ENCODE results near the gene HDAC7. TPM values are rescaled to one million over a fixed set of nuclear protein-coding genes. Genes with fewer than 3 reads are reported as not detected.
"Not testable (repeated sequence)": the region's sequence is repeated elsewhere in the genome, so short reads cannot be mapped to it uniquely, and the experiment has no call there.

HDAC7 gene
- total and polyA plus RNA-seq, 5 donors from 2014 or later: 14.0 to 163 (median 15.4) TPM

DNA sequence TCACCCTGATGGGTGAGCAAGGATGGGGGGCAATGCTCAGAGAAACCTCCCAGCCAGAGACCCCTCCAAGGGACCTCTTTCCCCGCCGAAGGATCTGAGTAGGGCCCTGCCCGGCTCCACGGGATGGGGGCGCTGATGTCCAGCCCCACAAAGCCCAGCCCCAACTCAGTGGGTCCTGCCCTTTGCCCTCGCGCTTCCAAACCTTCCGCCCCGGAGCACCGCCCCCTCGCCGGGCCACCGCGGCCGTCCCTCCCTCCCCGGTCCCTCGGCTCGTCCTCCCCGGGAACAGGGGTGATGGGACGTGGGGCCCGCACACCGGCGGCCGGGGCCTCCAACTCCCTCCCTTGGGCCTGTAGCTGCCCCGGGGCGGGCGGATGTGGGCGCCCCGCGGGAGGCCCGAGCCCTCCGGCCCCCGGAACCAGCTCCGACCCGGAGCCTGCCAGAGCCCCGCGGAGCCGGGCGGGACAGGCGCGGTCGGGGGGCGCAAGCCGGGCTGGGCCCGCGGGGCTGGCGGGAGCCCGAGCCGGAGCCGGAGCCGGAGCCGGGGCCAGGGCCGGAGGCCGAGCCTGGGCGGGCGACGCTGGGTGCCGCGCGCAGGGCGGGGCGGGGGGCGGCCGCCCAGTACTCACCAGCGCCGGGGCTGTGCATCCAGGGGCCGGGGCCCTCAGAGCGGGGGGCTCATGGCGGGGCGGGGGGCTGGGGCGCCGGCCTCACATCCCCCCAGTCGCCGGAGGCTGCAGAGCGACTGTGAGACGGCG lies 386 bp downstream of the HDAC7 start:
- H3K27me3 Mint-ChIP-seq: no peaks in the 10 kb centered on the region
- ATAC-seq (ENCODE audit: low read depth in 2 of 2): peak in 1 of 2 donors; percentile 6
- peak overlapping the region; percentile 93 to 99 (median 96) for H3K4me3 Mint-ChIP-seq
- H3K36me3 ChIP-seq (ENCODE audit: control insufficient read depth, insufficient read depth, low read length): peaks cover 4% of the 10 kb centered on the region
- H3K4me3 ChIP-seq (ENCODE audit: low read depth, low read length): peak overlapping the region; percentile 81
- H3K9me3 ChIP-seq (ENCODE audit: control insufficient read depth in 2 of 2, low read length in 2 of 2): no peaks in the 10 kb centered on the region
- no peaks in the 10 kb centered on the region for H3K9me3 Mint-ChIP-seq
- H3K27ac ChIP-seq (ENCODE audit: insufficient read depth, low read length, poor library complexity, severe bottlenecking): peak overlapping the region; percentile 97
- H3K36me3 Mint-ChIP-seq: no peaks in the 10 kb centered on the region
- peaks cover 12 to 85% (median 60%) of the 10 kb centered on the region in 4 donors for H3K4me1 Mint-ChIP-seq
- no peaks in the 10 kb centered on the region for H3K27me3 ChIP-seq (ENCODE audit: control insufficient read depth, insufficient read depth, low read length)
- H3K27ac Mint-ChIP-seq: peak overlapping the region; percentile 95 to 99 (median 97)
- H3K4me1 ChIP-seq (ENCODE audit: control insufficient read depth, insufficient read depth, low read length, poor library complexity, severe bottlenecking): peaks cover 69% of the 10 kb centered on the region
- peak in 1 of 3 donors; percentile 39 for DNase-seq

DNA sequence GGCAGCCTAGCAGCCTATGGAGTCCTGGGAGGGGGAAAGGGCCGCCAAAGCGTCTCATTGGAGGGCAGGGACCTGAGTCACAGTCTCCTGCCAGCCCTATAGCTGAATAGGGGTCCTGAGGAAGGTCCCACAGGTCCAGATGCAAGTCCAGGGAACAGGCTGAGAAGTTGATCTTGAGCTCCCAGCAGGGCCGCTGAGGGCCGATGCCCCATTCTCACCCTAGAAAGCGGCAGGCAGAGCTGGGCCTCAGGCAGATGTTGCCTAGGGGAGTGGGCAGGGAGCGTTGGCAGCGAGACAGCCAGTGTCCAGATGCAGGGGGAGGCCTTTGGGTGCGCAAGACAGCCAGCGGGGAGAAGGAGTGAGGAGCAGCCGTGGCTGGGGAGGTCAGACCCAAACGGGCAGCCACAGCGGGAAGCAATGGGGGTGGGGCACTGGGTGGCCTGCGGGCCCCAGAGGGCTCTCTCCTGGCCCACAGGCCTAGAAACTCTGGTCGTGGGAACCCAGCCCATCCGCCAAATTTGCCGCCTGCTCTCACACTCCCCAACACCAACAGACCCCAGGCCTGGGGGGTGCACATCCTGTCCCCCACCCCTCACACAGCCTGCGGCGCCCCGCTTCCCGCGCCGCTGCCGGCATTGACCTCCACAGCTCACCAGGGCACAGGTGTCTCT lies 1.1 kb downstream of the HDAC7 start:
- peak in 2 of 3 donors; percentile 46 to 65 for DNase-seq
- H3K36me3 Mint-ChIP-seq: no peaks in the 10 kb centered on the region
- H3K27me3 Mint-ChIP-seq: no peaks in the 10 kb centered on the region

DNA sequence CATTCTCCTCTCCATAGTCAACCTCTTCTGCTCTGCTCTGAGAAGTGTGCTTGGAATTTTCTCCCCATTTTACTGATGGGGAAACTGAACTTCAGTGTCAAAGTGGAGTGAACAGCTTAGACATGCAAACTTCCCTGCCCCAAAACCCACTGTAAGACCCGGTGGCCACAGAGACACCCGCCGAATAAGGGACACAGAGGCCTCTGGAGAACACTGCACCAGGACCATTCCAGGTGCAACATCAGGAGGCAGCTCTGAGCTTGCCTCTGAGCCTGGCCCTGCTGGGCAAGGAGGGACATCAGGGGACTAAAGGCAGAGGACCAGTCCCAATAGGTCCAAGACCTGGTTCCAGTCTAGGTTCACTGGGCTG lies 1.7 kb downstream of the HDAC7 start:
- H3K36me3 Mint-ChIP-seq: no peaks in the 10 kb centered on the region
- H3K27me3 ChIP-seq (ENCODE audit: control insufficient read depth, insufficient read depth, low read length): no peaks in the 10 kb centered on the region
- no peaks in the 10 kb centered on the region for H3K9me3 Mint-ChIP-seq
- peak overlapping the region; percentile 81 for H3K4me3 ChIP-seq (ENCODE audit: low read depth, low read length)
- DNase-seq (no peak), ATAC-seq (ENCODE audit: low read depth in 2 of 2) (no peak)
- H3K27ac Mint-ChIP-seq: peak overlapping the region; percentile 95 to 99 (median 97)
- H3K36me3 ChIP-seq (ENCODE audit: control insufficient read depth, insufficient read depth, low read length): peaks cover 4% of the 10 kb centered on the region
- H3K9me3 ChIP-seq (ENCODE audit: control insufficient read depth in 2 of 2, low read length in 2 of 2): no peaks in the 10 kb centered on the region
- peak overlapping the region; percentile 97 for H3K27ac ChIP-seq (ENCODE audit: insufficient read depth, low read length, poor library complexity, severe bottlenecking)
- no peaks in the 10 kb centered on the region for H3K27me3 Mint-ChIP-seq
- H3K4me1 ChIP-seq (ENCODE audit: control insufficient read depth, insufficient read depth, low read length, poor library complexity, severe bottlenecking): peaks cover 74% of the 10 kb centered on the region
- H3K4me3 Mint-ChIP-seq: peak overlapping the region; percentile 89 to 99 (median 96)
- peaks cover 5 to 85% (median 58%) of the 10 kb centered on the region in 4 donors for H3K4me1 Mint-ChIP-seq

More for the DNA sequence above, 1.1 kb downstream of the HDAC7 start:
- Histone ChIP-seq H3K27me3 (ENCODE audit: control insufficient read depth, insufficient read depth, low read length) (no peaks in the 10 kb centered on the region), H3K27ac (ENCODE audit: insufficient read depth, low read length, poor library complexity, severe bottlenecking) (peak overlapping the region; percentile 97), H3K9me3 (ENCODE audit: control insufficient read depth in 2 of 2, low read length in 2 of 2) (no peaks in the 10 kb centered on the region), H3K36me3 (ENCODE audit: control insufficient read depth, insufficient read depth, low read length) (peaks cover 4% of the 10 kb centered on the region), H3K4me1 (ENCODE audit: control insufficient read depth, insufficient read depth, low read length, poor library complexity, severe bottlenecking) (peaks cover 69% of the 10 kb centered on the region), H3K4me3 (ENCODE audit: low read depth, low read length) (peak overlapping the region; percentile 81)
- H3K27ac Mint-ChIP-seq: peak overlapping the region; percentile 95 to 99 (median 97)
- peak; percentile 11 to 13 for ATAC-seq (ENCODE audit: low read depth in 2 of 2)
- H3K4me3 Mint-ChIP-seq: peak overlapping the region; percentile 89 to 99 (median 96)
- H3K4me1 Mint-ChIP-seq: peaks cover 5 to 85% (median 59%) of the 10 kb centered on the region in 4 donors
- no peaks in the 10 kb centered on the region for H3K9me3 Mint-ChIP-seq

- Mint-ChIP-seq H3K4me1 (peaks cover under 1 to 85% (median 56%) of the 10 kb centered on the region in 4 donors), H3K4me3 (peak overlapping the region; percentile 89 to 99 (median 96)), H3K36me3 (no peaks in the 10 kb centered on the region), H3K27me3 (no peaks in the 10 kb centered on the region), H3K27ac (peak overlapping the region; percentile 95 to 99 (median 97)), H3K9me3 (no peaks in the 10 kb centered on the region)
- Histone ChIP-seq H3K9me3 (ENCODE audit: control insufficient read depth in 2 of 2, low read length in 2 of 2) (no peaks in the 10 kb centered on the region), H3K36me3 (ENCODE audit: control insufficient read depth, insufficient read depth, low read length) (peaks cover 4% of the 10 kb centered on the region), H3K4me3 (ENCODE audit: low read depth, low read length) (peak overlapping the region; percentile 81), H3K4me1 (ENCODE audit: control insufficient read depth, insufficient read depth, low read length, poor library complexity, severe bottlenecking) (peaks cover 78% of the 10 kb centered on the region), H3K27me3 (ENCODE audit: control insufficient read depth, insufficient read depth, low read length) (no peaks in the 10 kb centered on the region), H3K27ac (ENCODE audit: insufficient read depth, low read length, poor library complexity, severe bottlenecking) (peak overlapping the region; percentile 97)
- DNase-seq (no peak), ATAC-seq (ENCODE audit: low read depth in 2 of 2) (no peak)
Measured at GRCh38 chr12:47817272-47818006, 2.3 kb downstream of the HDAC7 start.

GRCh38 chr12:47816403-47817271 lies 3.1 kb downstream of the HDAC7 start:
- Mint-ChIP-seq H3K4me3 (peak overlapping the region; percentile 89 to 99 (median 96)), H3K27me3 (no peaks in the 10 kb centered on the region), H3K27ac (peak overlapping the region; percentile 95 to 99 (median 97)), H3K9me3 (no peaks in the 10 kb centered on the region), H3K36me3 (no peaks in the 10 kb centered on the region), H3K4me1 (peaks cover 5 to 85% (median 56%) of the 10 kb centered on the region in 4 donors)
- DNase-seq: no peak
- ATAC-seq (ENCODE audit: low read depth in 2 of 2): no peak
- H3K4me3 ChIP-seq (ENCODE audit: low read depth, low read length): peak overlapping the region; percentile 81
- H3K36me3 ChIP-seq (ENCODE audit: control insufficient read depth, insufficient read depth, low read length): peaks cover 4% of the 10 kb centered on the region
- H3K4me1 ChIP-seq (ENCODE audit: control insufficient read depth, insufficient read depth, low read length, poor library complexity, severe bottlenecking): peaks cover 85% of the 10 kb centered on the region
- H3K27me3 ChIP-seq (ENCODE audit: control insufficient read depth, insufficient read depth, low read length): no peaks in the 10 kb centered on the region
- H3K9me3 ChIP-seq (ENCODE audit: control insufficient read depth in 2 of 2, low read length in 2 of 2): no peaks in the 10 kb centered on the region
- peak overlapping the region; percentile 97 for H3K27ac ChIP-seq (ENCODE audit: insufficient read depth, low read length, poor library complexity, severe bottlenecking)

GRCh38 chr12:47815447-47815846 lies 4.3 kb downstream of the HDAC7 start:
- H3K27me3 Mint-ChIP-seq; ATAC-seq (ENCODE audit: low read depth in 2 of 2); H3K36me3 Mint-ChIP-seq; H3K27me3 ChIP-seq (ENCODE audit: control insufficient read depth, insufficient read depth, low read length); DNase-seq; H3K9me3 ChIP-seq (ENCODE audit: control insufficient read depth in 2 of 2, low read length in 2 of 2); H3K4me3 ChIP-seq (ENCODE audit: low read depth, low read length); H3K9me3 Mint-ChIP-seq; H3K36me3 ChIP-seq (ENCODE audit: control insufficient read depth, insufficient read depth, low read length): not testable (repeated sequence)
- Mint-ChIP-seq H3K4me1 (peaks cover 9 to 86% (median 58%) of the 10 kb centered on the region in 4 donors), H3K4me3 (peak overlapping the region; percentile 89 to 95 (median 92)), H3K27ac (peak overlapping the region; percentile 61 to 97 (median 95))
- H3K27ac ChIP-seq (ENCODE audit: insufficient read depth, low read length, poor library complexity, severe bottlenecking): peak overlapping the region; percentile 97
- peaks cover 87% of the 10 kb centered on the region for H3K4me1 ChIP-seq (ENCODE audit: control insufficient read depth, insufficient read depth, low read length, poor library complexity, severe bottlenecking)
